MCF 10A (cell line): ENCODE results near the gene HELZ. TPM values are rescaled to one million over a fixed set of nuclear protein-coding genes. Genes with fewer than 3 reads are reported as not detected.

ENCODE experiments used
- BruUV-seq: library from RNA; stranded (reverse); fragments of 400-500 nt; replicated peaks from 2 replicates; lab custom pipeline; 2021; lab: Mats Ljungman, UMichigan
- CTCF ChIA-PET: fragments of 300-600 bp; sonication (Branson Sonifier 250); formaldehyde crosslinking; extraction: SDS; loops from one replicate; lab custom pipeline; 2021; ENCODE audit warnings: antibody characterized with exemption, inconsistent platforms; lab: Yijun Ruan, JAX
- POLR2A ChIA-PET: fragments of 300-600, 350-650 bp; sonication (Branson Sonifier 250); formaldehyde crosslinking; extraction: SDS; loops from one replicate; lab custom pipeline; 2020; ENCODE audit warnings: antibody characterized with exemption, inconsistent platforms; lab: Yijun Ruan, JAX
- DNase-seq: peaks from one replicate; pipeline ENCODE4 v3.0.0-alpha.2; 2018; ENCODE audit not compliant: unreplicated experiment
- H3K27ac Mint-ChIP-seq: one replicate; pipeline ENCODE4 v1.8.0; 2022; ENCODE audit warnings: mild to moderate bottlenecking, low read depth, mixed read lengths; ENCODE audit not compliant: unreplicated experiment
- H3K27me3 Mint-ChIP-seq: one replicate; pipeline ENCODE4 v1.8.0; 2022; ENCODE audit warnings: mixed read lengths; ENCODE audit not compliant: insufficient read depth, unreplicated experiment
- H3K36me3 Mint-ChIP-seq: one replicate; pipeline ENCODE4 v1.8.0; 2022; ENCODE audit warnings: mild to moderate bottlenecking, moderate library complexity, mixed read lengths; ENCODE audit not compliant: insufficient read depth, unreplicated experiment
- H3K4me1 Mint-ChIP-seq: one replicate; pipeline ENCODE4 v1.8.0; 2022; ENCODE audit warnings: mixed read lengths; ENCODE audit not compliant: insufficient read depth, unreplicated experiment
- H3K4me3 Mint-ChIP-seq: one replicate; pipeline ENCODE4 v1.8.0; 2022; ENCODE audit warnings: mild to moderate bottlenecking, moderate library complexity, mixed read lengths; ENCODE audit not compliant: unreplicated experiment
- H3K9me3 Mint-ChIP-seq: one replicate; pipeline ENCODE4 v1.8.0; 2022; ENCODE audit warnings: mixed read lengths; ENCODE audit not compliant: unreplicated experiment
- intact Hi-C: fragments of 100-400 bp; cut with micrococcal nuclease; formaldehyde crosslinking; loops from 2 replicates; pipeline ENCODE4 v1.14.1; 2022
- total RNA-seq: library from RNA; stranded (reverse); gene quantifications from 2 replicates; pipeline ENCODE4 v1.2.3, GENCODE V29; 2022
- TF ChIP-seq, protein P1 (sequence below): fragments of 200-600 bp; IDR thresholded peaks from one replicate; pipeline ENCODE4 v1.8.0; 2022; ENCODE audit warnings: antibody characterized with exemption, mild to moderate bottlenecking; ENCODE audit not compliant: unreplicated experiment

HELZ gene
- total RNA-seq, 1 experiment from 2014 or later = 71.7 TPM

DNA sequence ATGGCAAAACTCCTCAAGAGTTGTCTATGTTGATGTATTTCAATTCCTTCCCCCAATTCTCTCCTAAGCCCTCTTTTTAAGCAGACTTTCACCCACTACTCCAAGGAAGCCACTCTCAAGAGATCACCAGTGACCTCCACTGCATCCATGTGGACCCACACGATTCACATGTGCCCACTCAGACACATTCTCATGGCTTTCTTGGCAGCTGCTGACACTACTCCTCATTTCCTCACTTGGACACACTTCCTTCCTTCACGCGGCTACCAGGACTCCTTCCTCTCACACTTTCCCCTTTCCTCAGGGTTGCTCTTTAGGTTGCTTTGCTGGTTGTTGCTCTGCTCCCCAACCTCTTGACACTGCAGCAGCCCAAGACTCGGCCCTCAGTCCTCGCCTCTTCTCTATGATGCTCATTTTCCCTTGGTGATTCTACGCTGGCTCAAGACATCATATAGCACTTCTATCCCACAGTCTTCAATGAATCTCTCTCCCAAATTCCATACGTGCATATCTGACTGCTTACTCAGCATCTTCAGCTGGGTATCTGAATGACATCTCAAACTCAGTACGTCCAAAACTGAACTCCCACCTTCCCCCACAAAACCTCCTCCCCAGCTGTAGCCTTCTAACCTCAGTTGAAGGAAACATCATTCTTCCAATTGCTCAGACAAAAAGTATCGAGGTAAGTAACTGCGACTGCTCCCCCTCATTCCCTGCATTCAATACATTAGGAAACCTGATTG, 28.2 kb downstream of the HELZ start:
- intact Hi-C loops = no loop called here

DNA sequence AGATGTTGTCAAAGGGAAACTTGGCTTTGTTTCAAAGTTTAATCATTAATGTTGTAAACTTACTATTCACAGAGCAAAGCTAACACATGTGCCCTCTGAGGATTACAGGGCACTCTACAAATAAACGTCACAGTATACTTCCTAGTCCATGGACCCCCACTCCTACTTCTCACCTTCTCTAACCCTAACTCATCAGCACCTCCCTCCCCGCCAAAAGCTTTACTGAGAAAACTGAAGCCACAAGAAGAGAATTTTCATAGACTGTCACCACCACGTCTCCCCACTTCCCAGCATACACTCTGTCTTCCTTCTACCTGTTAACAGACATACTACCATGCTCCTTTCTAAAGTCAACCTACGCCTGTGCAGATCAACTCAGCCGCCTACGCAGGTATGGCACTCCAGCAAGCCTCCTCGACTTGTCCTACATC, 29.0 kb downstream of the HELZ start:
- Mint-ChIP-seq H3K27ac (no peak overlapping the region), H3K36me3 (peaks cover 10% of the 10 kb centered on the region), H3K4me1 (peaks cover 36% of the 10 kb centered on the region), H3K4me3 (no peak overlapping the region), H3K27me3 (no peaks in the 10 kb centered on the region), H3K9me3 (no peaks in the 10 kb centered on the region)
- ChIA-PET CTCF (interaction anchor here (0.7 to 8.3 kb wide), 2 partner anchors 76 to 148 kb away, joined by 4 to 95 read pairs; no protein-coding TSS in a partner anchor), POLR2A (interaction anchor here (1.1 to 1.2 kb wide), 3 partner anchors 11 to 14 kb away, joined by 3 read pairs; no protein-coding TSS in a partner anchor)
- no peak for DNase-seq
- TF ChIP-seq, protein P1, sequence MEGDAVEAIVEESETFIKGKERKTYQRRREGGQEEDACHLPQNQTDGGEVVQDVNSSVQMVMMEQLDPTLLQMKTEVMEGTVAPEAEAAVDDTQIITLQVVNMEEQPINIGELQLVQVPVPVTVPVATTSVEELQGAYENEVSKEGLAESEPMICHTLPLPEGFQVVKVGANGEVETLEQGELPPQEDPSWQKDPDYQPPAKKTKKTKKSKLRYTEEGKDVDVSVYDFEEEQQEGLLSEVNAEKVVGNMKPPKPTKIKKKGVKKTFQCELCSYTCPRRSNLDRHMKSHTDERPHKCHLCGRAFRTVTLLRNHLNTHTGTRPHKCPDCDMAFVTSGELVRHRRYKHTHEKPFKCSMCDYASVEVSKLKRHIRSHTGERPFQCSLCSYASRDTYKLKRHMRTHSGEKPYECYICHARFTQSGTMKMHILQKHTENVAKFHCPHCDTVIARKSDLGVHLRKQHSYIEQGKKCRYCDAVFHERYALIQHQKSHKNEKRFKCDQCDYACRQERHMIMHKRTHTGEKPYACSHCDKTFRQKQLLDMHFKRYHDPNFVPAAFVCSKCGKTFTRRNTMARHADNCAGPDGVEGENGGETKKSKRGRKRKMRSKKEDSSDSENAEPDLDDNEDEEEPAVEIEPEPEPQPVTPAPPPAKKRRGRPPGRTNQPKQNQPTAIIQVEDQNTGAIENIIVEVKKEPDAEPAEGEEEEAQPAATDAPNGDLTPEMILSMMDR = no peak
- BruUV-seq = no TSS peak
- intact Hi-C loops = no loop called here

More for the DNA sequence above, 28.2 kb downstream of the HELZ start:
- CTCF ChIA-PET = interaction anchor here (0.7 to 8.3 kb wide), 2 partner anchors 75 to 147 kb away, joined by 4 to 95 read pairs; no protein-coding TSS in a partner anchor
- no TSS peak for BruUV-seq
- peaks cover 14% of the 10 kb centered on the region for H3K36me3 Mint-ChIP-seq
- H3K27ac Mint-ChIP-seq = no peak overlapping the region
- no peak for DNase-seq
- POLR2A ChIA-PET = interaction anchor here (1.1 kb wide), 1 partner anchor 13 kb away, joined by 3 read pairs; no protein-coding TSS in a partner anchor
- no peak overlapping the region for H3K4me3 Mint-ChIP-seq
- H3K4me1 Mint-ChIP-seq = peaks cover 37% of the 10 kb centered on the region
- H3K9me3 Mint-ChIP-seq = no peaks in the 10 kb centered on the region
- H3K27me3 Mint-ChIP-seq = no peaks in the 10 kb centered on the region
- TF ChIP-seq, protein P1 = no peak

DNA sequence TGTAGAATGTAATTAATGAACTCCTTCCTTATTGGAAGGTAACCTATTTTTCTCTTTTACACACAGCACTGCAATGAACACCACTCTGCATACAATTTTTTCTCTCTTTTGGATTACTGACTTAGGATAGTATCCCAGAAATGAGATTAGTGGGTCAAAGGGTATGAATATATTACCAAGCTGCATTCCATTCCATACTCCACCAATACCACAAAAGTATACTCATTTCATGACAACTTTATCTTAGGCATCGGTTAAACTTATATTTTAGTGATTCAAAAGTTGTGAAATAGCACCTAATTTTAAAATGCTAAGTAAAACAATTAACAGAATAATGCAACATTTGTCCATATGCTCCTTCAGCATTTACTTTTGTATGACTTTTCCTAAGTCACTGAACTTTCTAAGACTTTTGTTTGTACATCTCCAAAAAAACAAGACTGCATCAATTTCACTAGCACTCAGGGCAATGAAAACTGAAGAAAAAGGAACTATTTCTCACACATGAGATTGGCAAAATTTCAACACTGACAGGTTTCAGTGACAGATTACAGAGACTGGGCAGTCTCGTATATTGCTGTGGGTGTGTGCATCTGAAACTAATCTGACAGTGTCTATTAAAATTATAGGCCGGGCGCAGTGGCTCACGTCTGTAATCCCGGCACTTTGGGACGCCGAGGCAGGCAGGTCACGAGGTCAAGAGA, 32.1 kb downstream of the HELZ start:
- Mint-ChIP-seq H3K36me3 (peaks cover 28% of the 10 kb centered on the region), H3K27me3 (no peaks in the 10 kb centered on the region), H3K27ac (peak overlapping the region; percentile 17), H3K4me1 (peaks cover 16% of the 10 kb centered on the region), H3K4me3 (no peak overlapping the region), H3K9me3 (no peaks in the 10 kb centered on the region)
- TF ChIP-seq, protein P1 = no peak
- ChIA-PET CTCF (interaction anchor here (1.4 kb wide), 1 partner anchor 8 kb away, joined by 6 read pairs; no protein-coding TSS in a partner anchor), POLR2A (interaction anchor here (1.0 to 2.0 kb wide), 5 partner anchors 9 to 92 kb away, joined by 3 to 9 read pairs (median 5); no protein-coding TSS in a partner anchor)
- DNase-seq = no peak
- intact Hi-C loops = no loop called here
- BruUV-seq = TSS peak; percentile 7
